ACC112 (cell line): ENCODE measurements around the gene AGRP.
A peak's percentile ranks its signal among the peaks of the same experiment; 100 is the strongest.

Experiments
- H2AFZ ChIP-seq: fragments of 200-600 bp; sonication (generic); one replicate; pipeline ENCODE4 v1.6.0; 2017; ENCODE audit warnings: antibody characterized with exemption, low read length; ENCODE audit not compliant: unreplicated experiment
- H3K27ac ChIP-seq: fragments of 200-600 bp; sonication (generic); 2 replicates; pipeline ENCODE4 v1.5.1; 2014; ENCODE audit warnings: low read depth, mild to moderate bottlenecking, antibody characterized with exemption, low read length, moderate library complexity
- H3K27me3 ChIP-seq: fragments of 200-600 bp; sonication (generic); 2 replicates; pipeline ENCODE4 v1.6.1; 2014; ENCODE audit warnings: mild to moderate bottlenecking, antibody characterized with exemption, low read length, moderate library complexity, mixed read lengths; ENCODE audit not compliant: insufficient read depth
- H3K36me3 ChIP-seq: fragments of 200-600 bp; sonication (generic); 2 replicates; pipeline ENCODE4 v1.6.1; 2016; ENCODE audit warnings: mild to moderate bottlenecking, antibody characterized with exemption, low read length, moderate library complexity, mixed read lengths; ENCODE audit not compliant: insufficient read depth
- H3K4me1 ChIP-seq: fragments of 200-600 bp; sonication (generic); one replicate; pipeline ENCODE4 v1.6.1; 2016; ENCODE audit warnings: low read length, mixed read lengths; ENCODE audit not compliant: insufficient read depth, unreplicated experiment, control insufficient read depth
- H3K4me3 ChIP-seq: fragments of 200-600 bp; sonication (generic); 2 replicates; pipeline ENCODE4 v1.5.1; 2014; ENCODE audit warnings: mild to moderate bottlenecking, low read depth, low read length
- H3K79me2 ChIP-seq: fragments of 200-600 bp; sonication (generic); one replicate; pipeline ENCODE4 v1.6.0; 2016; ENCODE audit warnings: low read length; ENCODE audit not compliant: control insufficient read depth, unreplicated experiment, insufficient read depth

The AGRP gene, protein sequence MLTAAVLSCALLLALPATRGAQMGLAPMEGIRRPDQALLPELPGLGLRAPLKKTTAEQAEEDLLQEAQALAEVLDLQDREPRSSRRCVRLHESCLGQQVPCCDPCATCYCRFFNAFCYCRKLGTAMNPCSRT

GRCh38 chr16:67483150-67483549, at the start of gene AGRP:
Gene AGRP (minus strand): TSS chr16:67483547. CDS start chr16:67483398, 149 bp downstream.
- H3K36me3 ChIP-seq = no peaks in the 10 kb centered on the region
- no peaks in the 10 kb centered on the region for H3K27me3 ChIP-seq
- H2AFZ ChIP-seq = no peak within 1 kb of the TSS
- no peak within 1 kb of the TSS for H3K27ac ChIP-seq
- peaks cover 24% of the 10 kb centered on the region for H3K79me2 ChIP-seq
- no peak within 1 kb of the TSS; the same call in 1 of the 2 replicates for H3K4me3 ChIP-seq
- H3K4me1 ChIP-seq = peaks cover 24% of the 10 kb centered on the region

GRCh38 chr16:67531247-67531646, 47.9 kb upstream of the AGRP start:
- Histone ChIP-seq H3K4me1 (peaks cover 20% of the 10 kb centered on the region), H3K27me3 (no peaks in the 10 kb centered on the region), H2AFZ (no peak overlapping the region), H3K4me3 (peak overlapping the region; percentile 94), H3K79me2 (peaks cover 56% of the 10 kb centered on the region), H3K36me3 (no peaks in the 10 kb centered on the region), H3K27ac (no peak overlapping the region)

GRCh38 chr16:67530013-67530939, 46.9 kb upstream of the AGRP start:
- Histone ChIP-seq H3K4me1 (peaks cover 17% of the 10 kb centered on the region), H3K79me2 (peaks cover 47% of the 10 kb centered on the region), H3K27me3 (no peaks in the 10 kb centered on the region)

DNA sequence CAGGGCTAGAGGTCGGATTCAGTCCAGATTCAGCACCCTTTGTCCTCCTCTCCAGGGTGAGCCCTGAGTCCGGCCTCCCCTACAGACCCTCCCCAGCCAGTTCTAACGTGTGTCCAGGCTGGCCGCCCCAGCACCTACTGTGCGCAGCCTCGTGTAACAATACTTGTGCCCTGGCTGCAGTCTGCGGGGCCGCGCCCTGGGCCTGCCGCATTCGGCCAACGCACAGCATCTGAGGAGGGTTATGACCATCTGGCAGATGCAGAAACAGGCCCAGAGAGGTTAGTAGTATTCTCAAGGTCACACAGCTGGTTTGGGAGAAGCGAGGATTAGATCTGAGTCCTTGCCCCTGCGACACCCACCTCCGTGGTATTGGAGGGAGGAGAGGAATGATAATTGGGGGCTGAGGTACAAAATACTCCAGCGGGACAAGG, 46.2 kb upstream of the AGRP start:
- peak overlapping the region; percentile 50 for H3K27ac ChIP-seq
- H3K4me1 ChIP-seq = peaks cover 17% of the 10 kb centered on the region
- H3K27me3 ChIP-seq = no peaks in the 10 kb centered on the region
- H3K4me3 ChIP-seq = peak overlapping the region; percentile 94
- H3K79me2 ChIP-seq = peaks cover 43% of the 10 kb centered on the region
- H3K36me3 ChIP-seq = no peaks in the 10 kb centered on the region
- H2AFZ ChIP-seq = no peak overlapping the region

More at GRCh38 chr16:67530013-67530939, 46.9 kb upstream of the AGRP start:
- Histone ChIP-seq H3K36me3 (no peaks in the 10 kb centered on the region), H3K27ac (peak overlapping the region; percentile 50), H3K4me3 (peak overlapping the region; percentile 94), H2AFZ (no peak overlapping the region)

DNA sequence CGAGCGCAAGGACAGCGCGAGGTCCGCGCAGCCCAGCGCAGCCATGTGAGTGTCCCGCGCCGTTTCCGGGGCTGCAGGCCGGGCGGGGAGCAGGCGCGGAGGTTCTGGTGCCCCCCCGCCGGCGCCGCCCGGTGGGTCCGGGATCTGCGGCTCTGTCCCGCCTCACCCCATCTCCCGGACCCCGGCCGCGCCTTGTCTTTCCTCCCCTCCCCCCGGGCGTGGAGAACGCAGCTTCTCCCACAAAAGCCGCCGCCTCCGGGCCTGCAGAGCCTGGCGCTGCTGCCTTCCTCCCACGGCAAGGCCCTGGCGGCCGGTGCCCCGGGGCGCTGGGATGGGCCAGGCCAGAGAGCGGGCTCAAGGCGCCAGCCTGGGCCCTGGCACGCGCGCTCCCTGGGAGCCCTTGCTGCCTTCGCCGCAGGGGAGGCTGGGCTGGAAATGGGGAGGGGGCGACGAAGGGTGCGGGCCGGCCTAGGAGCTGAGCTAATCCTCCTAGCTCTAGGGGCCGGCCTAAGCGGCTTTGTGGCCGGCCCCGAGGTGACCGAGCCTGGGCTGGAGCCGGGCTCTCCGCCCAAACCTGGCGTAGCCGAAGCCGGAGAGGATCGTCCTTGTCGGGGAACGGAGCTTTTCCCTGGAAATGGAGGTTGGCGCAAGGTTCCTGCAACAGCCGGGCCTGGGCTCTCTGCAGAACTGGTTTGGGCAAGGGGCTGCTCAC, 45.7 kb upstream of the AGRP start:
- Histone ChIP-seq H3K36me3 (no peaks in the 10 kb centered on the region), H3K27me3 (no peaks in the 10 kb centered on the region), H3K27ac (peak overlapping the region; percentile 2; the same call in 1 of the 2 replicates), H3K79me2 (peaks cover 43% of the 10 kb centered on the region), H2AFZ (peak overlapping the region; percentile 47), H3K4me1 (peaks cover 17% of the 10 kb centered on the region), H3K4me3 (peak overlapping the region; percentile 94)

GRCh38 chr16:67528222-67528869, 45.0 kb upstream of the AGRP start, which contains the start of gene RIPOR1:
Gene RIPOR1 (plus strand): TSS chr16:67528829. CDS start chr16:67538447, 9,618 bp downstream.
- peaks cover 40% of the 10 kb centered on the region for H3K79me2 ChIP-seq
- H3K27me3 ChIP-seq = no peaks in the 10 kb centered on the region
- no peaks in the 10 kb centered on the region for H3K36me3 ChIP-seq
- H3K4me1 ChIP-seq = peaks cover 14% of the 10 kb centered on the region
- H3K4me3 ChIP-seq = peak within 1 kb of the TSS; percentile 94
- peak within 1 kb of the TSS; percentile 50 for H3K27ac ChIP-seq
- peak within 1 kb of the TSS; percentile 74 for H2AFZ ChIP-seq

- Histone ChIP-seq H3K79me2 (peaks cover 20% of the 10 kb centered on the region), H3K27ac (no peak overlapping the region), H2AFZ (no peak overlapping the region), H3K27me3 (no peaks in the 10 kb centered on the region), H3K4me1 (peaks cover 12% of the 10 kb centered on the region), H3K4me3 (no peak overlapping the region), H3K36me3 (no peaks in the 10 kb centered on the region)
Measured at GRCh38 chr16:67526149-67526791, 42.9 kb upstream of the AGRP start.

- H3K36me3 ChIP-seq = no peaks in the 10 kb centered on the region
- peaks cover 11% of the 10 kb centered on the region for H3K79me2 ChIP-seq
- no peak overlapping the region for H2AFZ ChIP-seq
- peaks cover 4% of the 10 kb centered on the region for H3K4me1 ChIP-seq
- H3K27me3 ChIP-seq = no peaks in the 10 kb centered on the region
- H3K27ac ChIP-seq = no peak overlapping the region
- no peak overlapping the region for H3K4me3 ChIP-seq
Measured at GRCh38 chr16:67525176-67525860, 42.0 kb upstream of the AGRP start.

DNA sequence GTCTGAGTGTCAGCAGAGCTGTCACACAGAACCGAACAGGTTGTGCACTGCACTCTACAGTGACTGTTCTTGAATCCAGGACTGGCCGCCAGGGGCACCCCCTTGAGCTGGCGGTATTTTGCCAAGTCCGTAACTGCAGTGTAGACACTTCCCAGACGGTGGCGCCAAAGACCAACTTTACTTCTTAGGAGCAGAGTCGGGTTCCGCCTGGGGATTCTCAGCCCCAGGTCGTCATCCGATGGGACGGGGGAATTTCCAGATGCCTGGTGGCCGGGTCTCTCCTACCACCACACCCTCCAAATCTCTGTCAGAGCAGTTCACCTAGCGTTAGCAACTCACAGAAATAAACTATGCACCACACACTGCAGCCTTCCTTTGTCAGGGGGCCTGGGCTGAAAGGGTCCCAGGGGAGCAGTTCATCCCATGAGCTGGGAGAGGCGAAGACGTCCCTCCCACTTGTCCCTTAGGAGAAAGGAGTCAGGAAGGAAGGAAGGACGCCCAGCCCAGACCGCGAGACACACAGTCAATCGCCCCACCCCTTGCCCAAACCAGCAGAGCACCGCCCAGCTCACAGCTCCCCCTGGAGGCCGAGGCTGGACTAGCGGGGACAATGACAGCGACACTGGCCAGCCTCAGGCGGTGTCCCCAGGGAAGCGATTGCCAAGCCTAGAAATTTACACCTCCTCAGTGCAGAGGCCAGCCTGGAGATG, 37.9 kb upstream of the AGRP start:
- Histone ChIP-seq H3K79me2 (no peaks in the 10 kb centered on the region), H3K27ac (peak overlapping the region; percentile 72), H3K27me3 (no peaks in the 10 kb centered on the region), H3K36me3 (no peaks in the 10 kb centered on the region), H2AFZ (peak overlapping the region; percentile 43), H3K4me1 (peaks cover 9% of the 10 kb centered on the region), H3K4me3 (peak overlapping the region; percentile 69)
